Neural cell (in vitro differentiated cells): Measurements from ENCODE around the gene TMEM14B.

Experiments used
- CTCF ChIP-seq: fragments of 450-650 bp; IDR thresholded peaks from 2 replicates; pipeline ENCODE4 v1.5.1; 2014; ENCODE audit warnings: antibody characterized with exemption, mild to moderate bottlenecking, moderate library complexity; ENCODE audit not compliant: poor library complexity, severe bottlenecking
- EP300 ChIP-seq: fragments of 450-650 bp; conservative IDR thresholded peaks from 2 replicates; pipeline ENCODE4 v1.6.1; 2014; ENCODE audit warnings: antibody characterized with exemption, mild to moderate bottlenecking, moderate library complexity; ENCODE audit not compliant: poor library complexity, severe bottlenecking
- EZH2 ChIP-seq: fragments of 200-600, 300-800 bp; shearing (Covaris generic), sonication (generic); IDR thresholded peaks from 2 replicates; pipeline ENCODE4 v1.6.1; 2014; ENCODE audit warnings: antibody characterized with exemption, low read length, borderline replicate concordance, mild to moderate bottlenecking; ENCODE audit not compliant: insufficient read depth, poor library complexity, severe bottlenecking
- MXI1 ChIP-seq: fragments of 450-650 bp; conservative IDR thresholded peaks from 2 replicates; pipeline ENCODE4 v1.6.1; 2014; ENCODE audit warnings: antibody characterized with exemption, mild to moderate bottlenecking; ENCODE audit not compliant: poor library complexity, severe bottlenecking
- POLR2AphosphoS5 ChIP-seq: IDR thresholded peaks from 2 replicates; pipeline ENCODE4 v1.6.1; 2012
- REST ChIP-seq: IDR thresholded peaks from 2 replicates; pipeline ENCODE4 v1.6.1; 2012; ENCODE audit warnings: borderline replicate concordance
- SMC3 ChIP-seq: fragments of 450-650 bp; conservative IDR thresholded peaks from 2 replicates; pipeline ENCODE4 v1.6.1; 2014; ENCODE audit warnings: antibody characterized with exemption, mild to moderate bottlenecking, moderate library complexity; ENCODE audit not compliant: poor library complexity

- TF ChIP-seq CTCF (no peak), MXI1 (no peak), EP300 (no peak), POLR2AphosphoS5 (no peak), REST (no peak), EZH2 (no peak), SMC3 (no peak)
Measured at GRCh38 chr6:10746915-10747250, 722 bp upstream of the TMEM14B start.
